NCI-H2171 (cell line): ENCODE measurements around the gene NUDT14.

Experiments used
- DNase-seq: peaks from one replicate; lab custom pipeline; 2025; lab: John Stamatoyannopoulos, UW

Gene NUDT14

DNA sequence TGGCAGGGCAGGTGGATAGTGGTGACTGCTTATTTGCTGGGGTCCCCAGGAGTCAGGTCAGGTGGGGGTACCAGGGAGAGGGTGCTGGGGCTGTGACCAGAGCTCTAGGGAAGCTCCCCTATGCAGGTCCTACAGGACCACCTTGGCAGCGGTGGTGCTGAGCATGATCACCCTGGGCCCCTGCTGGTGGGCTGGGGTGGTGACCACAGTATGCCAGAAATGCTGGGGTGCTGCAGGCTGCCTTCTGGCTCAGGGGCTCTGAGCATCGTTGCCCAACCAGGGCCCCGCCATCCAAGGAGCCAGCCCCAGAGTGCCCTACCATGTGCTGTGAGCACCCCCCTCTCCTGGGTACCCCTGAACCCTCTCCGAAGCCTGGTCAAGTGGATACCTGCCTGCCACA, 17.5 kb upstream of the NUDT14 start:
- no peak for DNase-seq

DNA sequence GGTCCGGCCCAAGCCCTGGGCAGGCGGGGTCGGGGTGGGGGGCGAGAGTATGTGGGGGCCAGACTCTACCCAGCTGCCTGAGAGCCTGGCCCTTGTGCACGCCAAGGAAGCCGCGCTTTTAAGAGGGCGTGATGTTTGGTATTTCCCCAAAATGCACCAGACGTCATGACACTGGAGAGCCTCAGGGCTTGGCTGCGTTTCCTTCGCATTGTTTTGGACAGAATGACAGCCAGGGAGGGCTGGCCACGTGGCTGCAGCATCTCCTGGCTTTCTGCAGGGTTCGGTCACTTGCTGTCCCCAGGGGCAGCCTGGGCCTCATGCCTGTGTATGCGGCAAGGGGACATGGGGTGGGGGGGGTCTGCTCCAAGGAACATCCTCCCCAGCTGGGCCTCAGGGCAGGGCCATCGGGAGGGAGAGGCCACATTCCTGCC, 16.1 kb upstream of the NUDT14 start:
- no peak for DNase-seq

DNA sequence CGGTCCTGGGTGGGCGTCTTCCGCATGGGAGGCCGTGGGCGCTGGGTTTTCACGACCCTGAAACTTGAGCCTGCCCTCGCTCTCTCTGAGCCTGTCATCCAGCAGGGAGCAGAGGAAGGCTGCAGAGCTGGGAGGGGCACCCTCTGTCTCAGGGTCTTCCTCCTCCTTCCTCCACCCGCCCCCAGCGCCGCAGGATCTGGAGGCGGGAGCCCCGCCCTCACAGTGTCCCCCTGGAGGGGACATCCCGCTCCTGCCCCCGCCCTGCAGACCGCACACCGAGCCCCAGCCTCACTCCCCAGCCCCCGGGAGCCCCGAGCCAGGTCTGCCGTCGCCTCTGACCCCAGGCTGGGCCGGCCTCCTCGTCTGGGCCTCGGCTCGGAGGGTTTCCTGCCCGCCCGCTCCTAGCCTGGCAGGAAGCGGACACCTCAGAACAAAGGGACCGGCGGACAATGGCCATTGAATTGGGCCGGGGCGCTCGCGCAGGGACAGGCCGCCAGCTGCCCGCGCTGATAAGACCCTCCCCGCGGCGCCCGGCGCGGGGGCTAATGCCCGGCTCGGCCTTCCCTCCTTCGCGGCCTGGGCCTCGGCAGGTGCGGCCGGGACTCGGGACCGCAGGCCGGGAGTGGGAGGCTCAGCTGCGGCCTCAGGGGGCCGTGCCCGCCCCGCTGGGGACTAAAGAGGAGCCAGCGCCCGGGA, 15.3 kb upstream of the NUDT14 start:
- no peak for DNase-seq

DNA sequence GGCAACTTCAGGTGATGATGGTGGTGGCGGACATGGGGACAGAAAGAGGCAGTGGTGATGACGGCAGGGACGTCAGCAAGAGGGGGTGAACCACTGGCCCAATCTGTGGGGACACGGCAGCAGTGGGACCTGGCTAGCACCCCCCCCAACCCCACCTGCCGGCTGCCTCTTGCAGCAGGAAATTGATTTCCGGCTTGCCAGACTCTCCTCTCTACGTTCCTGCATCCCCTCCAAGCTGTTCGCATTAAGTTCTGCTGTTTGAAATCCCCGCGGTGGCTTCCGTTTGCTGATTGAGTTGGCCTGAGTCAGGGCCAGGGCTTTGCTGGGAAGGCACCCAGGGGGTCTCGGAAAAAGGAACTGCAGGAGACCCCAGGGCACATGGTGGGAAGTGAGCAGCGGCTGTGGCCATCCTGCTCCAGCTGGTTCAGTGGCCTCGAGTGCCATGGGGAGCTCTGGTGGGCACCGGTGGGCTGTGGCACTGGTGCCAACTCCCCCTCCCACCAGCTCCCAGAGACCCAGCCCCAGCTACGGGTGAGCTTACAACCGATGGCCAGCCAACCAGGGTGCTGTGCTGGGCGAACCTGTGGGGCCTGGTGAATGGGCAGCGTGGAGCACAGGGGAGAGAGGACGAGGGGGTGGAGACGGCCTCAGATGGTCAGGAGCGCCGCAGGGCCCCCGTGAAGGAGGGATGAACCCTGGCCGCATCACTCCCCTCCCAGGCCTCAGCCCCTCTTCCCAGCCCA, 14.6 kb upstream of the NUDT14 start:
- DNase-seq: no peak

DNA sequence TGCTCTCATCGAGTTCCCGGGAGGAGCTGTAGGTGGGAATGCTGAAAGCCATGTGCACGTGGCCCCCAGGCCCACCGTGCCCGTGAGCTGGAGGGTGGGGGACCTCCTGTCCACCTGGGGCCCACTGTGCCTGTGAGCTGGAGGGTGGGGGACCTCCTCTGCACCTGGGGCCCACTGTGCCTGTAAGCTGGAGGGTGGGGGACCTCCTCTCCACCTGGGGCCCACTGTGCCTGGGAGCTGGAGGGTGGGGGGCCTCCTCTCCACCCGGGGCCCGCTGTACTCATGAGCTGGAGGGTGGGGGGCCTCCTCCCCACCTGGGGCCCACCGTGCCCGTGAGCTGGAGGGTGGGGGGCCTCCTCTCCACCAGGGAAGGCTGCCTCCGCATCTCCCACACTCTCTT, 13.9 kb upstream of the NUDT14 start:
- no peak for DNase-seq

DNA sequence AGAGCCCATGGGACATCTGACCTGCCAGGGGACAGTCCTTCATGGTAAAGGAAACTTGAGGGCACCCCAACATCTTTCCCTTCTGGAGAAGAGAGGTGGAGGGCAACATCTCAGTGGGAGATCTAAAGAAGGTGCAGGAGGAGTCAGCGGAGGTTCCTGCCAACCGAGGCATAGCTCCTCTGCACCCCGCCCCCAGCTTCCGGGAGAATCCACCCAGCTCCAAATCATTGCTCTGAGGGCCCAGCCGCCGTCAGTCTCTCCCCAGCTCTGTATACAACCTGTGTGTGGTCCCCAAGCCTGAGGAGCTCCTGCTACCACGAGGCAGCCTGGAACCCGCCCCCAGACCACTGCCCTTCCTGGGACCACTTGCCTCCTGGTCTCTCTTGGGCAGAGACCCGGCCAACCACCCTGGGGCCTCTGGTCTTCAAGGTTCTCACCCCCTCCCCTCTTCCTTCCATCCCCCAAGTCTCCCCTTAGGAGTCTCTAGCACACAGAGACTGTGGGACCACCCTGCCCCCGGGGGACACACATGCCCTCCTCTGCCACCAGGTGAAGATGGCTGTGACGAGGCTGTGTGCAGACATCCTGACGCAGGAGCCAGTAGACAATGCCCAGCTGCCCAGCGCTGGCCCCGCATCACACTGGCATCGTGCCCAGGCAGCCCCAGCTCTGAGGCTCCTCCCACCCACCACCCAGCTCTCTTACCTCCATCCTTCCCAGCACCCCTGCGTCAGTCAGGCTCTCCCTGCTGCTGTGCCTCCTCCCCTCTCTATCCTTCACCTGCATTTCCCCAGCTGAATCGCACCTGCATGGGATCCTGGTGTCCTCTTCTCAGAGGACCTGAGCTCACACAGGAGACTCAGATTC, 13.0 kb upstream of the NUDT14 start:
- DNase-seq: peak; percentile 32

DNA sequence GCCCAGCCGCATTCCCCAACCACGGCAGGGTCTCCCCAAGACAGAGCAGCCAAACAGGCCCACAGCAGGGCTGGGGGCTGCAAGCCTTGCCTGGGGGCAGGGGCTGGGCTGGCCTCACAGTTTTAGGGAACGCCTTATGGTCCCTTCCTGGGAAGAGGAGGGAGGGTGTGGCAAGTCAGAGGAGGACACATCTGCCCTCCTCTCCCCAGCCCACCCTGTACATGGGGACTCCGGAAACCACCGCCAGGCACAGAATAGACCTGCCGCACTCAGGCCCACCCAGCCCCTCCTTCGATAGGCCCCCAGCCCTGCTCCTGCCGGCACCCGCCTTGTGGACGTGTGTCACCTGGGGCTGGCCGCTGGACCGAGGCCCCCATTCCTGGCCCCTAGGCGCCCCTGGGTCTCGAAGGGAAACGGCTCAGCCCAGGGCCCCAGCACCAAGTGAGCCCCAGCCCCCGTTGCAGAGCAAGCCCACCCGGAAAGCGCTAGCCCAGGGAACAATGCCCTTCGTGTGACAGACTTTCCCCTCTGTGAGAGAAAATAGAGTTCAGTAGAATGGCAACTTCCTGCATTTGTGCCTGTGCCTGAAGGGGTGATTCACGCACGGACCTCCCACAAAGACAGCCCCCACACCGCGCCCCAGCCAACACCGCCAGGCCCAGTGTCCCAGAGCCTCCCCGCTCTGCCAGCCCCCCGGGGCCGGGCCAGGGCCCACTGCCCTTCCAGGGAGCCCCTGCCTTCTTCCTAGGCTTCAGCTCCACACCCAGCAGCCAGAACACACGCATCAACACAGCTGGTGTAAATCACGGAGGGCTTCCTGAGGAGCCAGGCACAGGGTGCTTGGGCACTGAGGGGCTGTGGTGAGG, 12.0 kb upstream of the NUDT14 start:
- DNase-seq: no peak

DNA sequence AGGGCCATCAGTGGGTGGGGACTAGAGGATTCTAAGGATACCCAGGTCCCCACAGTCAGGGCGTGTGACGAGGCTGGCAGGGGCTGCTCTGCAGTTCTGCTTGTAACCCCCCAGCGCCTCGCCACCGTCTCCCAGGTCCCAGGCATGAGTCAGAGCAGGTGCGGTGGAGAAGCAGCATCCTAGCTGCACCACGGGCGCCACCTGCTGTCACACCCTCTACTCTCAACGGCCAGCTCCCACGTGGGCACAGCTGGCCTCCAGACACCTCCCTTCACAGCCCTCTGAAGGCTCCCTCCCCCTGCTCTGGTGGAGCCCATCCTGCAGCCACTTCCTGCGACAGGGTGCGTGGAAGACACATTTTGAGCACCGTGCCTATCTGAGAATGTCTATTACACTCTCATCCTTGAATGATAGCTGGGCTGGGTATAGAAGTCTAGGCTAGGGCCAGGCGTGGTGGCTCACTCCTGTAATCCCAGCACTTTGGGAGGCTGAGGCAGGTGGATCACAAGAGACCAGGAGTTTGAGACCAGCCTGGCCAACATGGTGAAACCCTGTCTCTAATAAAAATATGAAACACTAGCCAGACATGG, 6.9 kb upstream of the NUDT14 start:
- no peak for DNase-seq

DNA sequence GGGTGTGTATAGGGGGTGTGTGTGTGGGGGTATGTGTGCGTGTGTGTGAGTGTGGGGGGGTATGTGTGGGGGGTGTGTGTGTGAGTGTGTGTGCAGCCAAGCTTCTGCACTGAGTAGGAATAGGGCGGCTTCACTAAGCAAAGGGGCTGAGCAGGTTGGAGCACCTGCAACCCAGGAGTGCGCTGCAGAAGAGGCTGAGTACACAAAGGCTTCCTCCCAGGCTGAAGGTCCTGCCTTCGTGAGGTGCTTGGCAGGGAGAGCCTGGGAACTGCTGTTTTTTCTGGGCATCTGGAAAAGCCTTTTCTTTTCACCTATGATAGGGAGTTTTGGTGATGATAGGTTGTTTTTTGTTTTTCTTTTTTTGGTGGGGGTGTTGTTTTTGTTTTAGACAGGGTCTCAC, 6.0 kb upstream of the NUDT14 start:
- no peak for DNase-seq

DNA sequence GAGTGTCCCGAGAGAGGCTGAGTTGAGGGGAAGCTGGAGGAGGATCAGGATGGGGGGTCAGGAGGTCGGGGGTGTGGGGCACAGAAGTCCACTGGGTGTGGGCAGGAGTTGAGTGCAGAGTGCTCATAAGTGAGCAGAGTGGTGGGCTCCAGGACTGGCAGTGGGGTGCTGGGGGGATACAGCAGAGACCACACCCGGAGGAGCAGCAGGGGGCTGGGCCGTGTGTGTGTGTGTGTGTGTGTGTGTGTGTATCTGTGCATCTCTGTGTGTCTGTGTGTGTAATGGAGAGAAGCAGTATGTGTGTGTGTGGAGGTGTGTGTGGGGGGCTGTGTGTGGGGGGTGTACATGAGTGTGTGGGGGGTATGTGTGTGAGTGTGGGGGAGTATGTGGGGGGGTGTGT, 4.9 kb upstream of the NUDT14 start:
- DNase-seq: no peak

DNA sequence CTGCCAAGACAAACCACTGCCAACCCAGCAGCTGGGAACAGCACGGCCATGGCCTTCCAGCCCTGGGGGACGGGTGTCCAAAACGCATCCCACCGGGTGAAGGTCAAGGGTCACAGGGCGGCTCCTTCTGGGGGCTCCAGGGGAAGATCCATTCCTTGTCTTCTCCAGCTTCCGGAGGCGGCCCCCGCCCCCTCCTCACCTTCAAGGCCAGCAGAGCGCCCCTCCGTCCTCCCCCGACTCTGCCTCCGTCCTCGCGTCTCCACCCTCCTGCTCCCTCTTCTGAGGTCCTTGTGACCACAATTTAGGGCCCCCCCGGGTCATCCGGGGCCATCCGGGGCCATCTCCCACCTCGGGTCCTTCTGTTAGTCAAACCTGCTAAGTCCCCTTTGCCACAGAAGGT, 3.9 kb upstream of the NUDT14 start:
- no peak for DNase-seq

DNA sequence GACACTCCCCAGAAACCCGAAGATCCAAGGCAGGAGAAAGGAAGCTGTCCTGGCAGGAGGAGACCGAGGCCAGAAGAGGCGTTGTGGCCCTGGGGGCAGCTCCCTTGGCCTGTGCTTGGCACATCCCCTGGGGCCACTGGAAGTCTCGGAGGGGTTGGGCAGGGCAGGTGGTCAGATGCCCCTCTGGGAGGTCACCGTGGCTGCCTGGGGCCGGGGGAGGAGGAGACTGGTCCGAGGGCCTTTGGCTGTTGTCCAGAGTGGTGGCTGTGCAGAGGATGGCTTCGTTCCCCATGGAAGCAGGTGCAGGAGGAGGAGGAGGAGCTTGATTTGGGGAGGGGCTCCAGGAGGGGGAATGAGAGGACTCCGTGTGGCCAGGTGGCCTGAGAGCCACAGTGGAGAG, 3.3 kb upstream of the NUDT14 start:
- DNase-seq: no peak

DNA sequence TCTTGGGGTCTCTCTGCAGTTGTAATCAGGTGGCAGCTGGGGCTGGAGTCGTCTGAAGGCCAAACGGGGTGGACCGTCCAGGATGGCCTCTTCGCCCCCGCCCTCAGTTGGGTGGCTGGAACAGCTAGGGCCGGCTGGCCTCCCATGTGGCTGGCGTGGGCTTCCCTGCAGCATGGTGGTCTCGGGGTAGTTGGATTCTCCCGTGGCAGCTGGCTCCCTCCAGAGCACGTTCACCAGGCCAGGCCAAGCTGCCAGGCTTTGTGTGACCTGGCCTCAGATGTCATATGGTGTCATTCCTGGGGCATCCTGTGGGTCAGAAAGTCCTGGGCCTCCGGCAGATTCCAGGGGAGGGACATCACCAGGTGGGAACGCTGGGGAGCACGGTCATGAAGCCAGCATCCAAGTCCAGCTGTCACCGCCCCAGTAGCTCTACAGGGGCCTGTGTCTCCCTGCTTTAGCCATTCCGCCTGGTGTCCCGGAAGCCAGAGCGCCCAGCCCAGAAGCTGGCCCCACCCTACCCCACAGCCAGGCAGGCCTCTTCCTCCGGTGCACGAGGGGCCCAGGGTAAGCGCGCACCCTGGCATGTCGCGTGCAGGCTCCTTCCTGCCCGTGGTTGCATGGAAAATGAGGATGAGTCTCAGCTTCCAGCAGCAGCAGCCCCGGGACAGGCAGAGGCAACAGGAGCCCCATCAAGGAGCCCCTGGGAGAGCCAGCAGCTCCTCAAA, 1.3 kb upstream of the NUDT14 start:
- no peak for DNase-seq

DNA sequence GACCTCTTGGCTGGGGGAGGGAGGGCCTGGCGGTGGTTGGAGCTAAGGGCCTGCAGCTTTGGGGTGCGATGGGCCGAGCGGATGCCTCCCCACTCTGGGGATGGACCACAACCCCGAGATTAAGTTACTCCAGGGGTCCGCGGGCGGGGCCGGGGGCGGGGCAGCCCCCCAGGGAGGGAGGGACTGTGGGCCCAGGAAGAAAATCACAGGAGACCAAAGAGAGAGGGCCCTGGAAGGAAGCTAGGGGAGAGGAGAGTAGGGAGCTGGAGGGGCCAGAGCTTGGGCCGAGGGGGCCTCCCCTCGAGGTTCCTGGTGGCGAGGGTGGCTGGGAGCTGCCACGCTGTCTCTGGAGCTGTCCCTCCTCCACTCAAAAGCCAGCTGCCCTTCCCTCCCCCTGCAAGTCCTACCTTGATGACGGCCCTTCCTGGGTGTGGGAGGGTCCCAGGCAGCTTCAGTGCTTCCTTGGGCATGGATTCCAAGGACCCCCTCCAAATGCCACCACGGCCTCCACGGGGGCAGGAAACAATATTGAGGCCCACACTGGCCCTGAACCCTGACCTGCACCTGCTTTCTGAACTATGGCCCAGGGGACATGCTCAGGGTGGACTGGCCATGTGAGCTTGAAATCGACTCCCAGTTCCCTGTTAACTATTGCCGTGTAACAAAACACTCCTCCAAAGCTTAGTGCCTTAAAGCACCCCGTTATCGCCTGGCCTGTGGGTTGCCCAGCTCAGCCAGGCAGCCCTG, 610 bp upstream of the NUDT14 start:
- no peak for DNase-seq

DNA sequence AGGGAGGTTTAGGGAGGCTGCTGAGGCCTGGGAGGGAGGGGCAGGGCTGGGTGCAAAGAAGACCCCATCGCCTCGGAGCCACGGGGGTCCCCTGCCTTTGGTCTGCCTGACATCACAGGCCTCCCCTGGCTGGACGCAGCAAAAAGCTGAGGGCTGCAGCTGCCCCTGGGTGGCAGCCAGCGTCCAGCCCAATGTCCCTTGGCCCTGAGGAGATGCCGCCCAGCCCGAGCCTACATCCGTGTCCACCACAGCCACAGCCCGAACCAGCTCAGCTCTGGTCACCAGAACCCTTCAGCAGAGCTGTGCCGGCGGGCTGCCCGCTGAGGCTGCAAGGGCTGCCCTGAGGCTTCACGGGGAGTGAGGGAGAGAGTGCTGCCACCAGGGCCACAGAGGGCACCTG, 1.9 kb downstream of the NUDT14 start:
- DNase-seq: no peak

DNA sequence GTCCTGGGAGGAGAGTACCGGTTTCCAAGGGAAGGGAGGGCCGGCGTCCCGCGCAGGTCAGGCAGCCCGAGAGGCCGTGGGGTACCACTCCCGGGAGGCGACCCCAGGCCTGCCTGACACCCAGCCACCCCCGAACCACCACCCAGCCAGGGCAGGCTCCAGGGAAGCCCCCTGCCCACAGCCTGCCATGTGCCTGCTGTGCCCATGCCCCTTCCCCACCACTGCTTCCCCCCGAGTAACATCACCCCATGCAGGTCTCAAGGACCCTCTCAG, 2.3 kb downstream of the NUDT14 start:
- DNase-seq: no peak

DNA sequence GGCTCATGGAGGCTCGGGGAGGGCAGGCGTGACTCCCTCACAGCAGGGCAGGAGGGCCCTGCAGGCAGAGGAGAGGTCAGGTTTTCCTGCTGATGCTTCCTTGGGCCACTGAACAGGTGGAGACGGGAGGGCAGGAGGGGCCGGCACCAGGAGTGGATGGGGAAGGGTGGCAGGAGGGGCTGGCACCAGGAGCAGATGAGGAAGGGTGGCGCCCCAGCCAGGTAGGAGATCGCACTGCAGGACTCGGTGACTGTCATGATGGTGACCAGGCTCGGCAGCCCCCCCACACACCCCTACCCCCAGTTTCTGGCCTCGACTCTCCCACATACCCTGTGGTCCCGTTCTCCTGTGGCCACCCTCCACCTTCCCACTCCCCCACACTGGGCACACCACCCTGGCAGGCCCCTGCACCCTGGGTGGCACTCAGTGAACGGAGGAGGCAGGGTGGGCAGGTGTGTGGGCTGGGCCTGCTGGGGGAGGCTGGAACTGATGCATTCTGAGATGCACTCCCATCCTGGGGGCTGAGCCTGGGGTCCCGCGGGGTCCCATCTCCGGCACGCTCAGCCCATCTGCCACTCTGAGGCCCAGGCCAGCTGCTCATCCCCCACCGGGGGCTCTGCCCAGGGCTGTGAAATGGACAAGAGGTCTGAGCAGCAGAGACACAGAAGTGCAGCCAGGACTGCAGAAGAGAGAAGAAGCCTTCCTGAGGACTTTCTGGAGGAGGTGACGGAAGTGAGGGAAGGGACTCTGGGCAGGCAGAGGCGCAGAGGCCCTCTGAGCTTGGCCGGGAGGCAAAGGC, 2.8 kb downstream of the NUDT14 start:
- DNase-seq: no peak

DNA sequence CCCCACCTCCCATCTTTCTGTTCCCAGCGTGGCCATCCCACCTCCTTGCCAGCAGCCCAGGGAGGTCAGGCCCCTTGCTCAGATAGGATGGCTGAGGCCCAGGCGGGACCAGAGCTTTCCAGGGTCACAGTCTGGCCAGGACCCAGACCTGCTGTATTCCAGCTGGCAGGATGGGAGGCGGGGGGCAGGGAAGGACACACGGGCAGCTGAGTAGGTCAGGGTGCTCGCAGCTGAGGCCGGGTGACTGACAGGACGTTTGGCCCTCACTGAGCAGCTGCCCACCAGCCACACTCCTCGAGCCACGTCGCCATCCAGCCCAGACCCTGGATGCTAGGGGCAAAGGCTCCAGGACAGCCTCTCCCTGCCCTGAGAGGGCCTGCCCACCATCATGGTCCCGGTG, 4.0 kb downstream of the NUDT14 start:
- DNase-seq: no peak

DNA sequence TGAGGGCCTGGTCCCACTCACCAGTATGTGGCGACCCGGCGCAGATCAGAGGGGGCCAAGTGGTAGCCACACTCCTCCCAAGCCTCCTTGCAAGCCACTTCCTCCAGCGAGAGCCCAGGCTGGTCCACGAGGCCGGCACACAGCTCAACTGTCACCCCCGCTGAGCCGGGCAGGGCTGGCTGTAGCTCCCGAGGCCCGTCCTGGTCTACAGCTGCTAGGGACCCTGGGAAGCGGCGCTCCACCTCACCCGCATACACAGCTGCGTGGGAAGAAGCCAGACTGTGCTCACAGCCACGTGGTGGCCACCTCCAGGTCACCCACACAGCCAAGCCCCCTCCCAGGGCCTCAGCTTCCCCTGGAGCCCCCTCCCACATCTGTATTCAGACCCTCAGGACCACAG, 4.6 kb downstream of the NUDT14 start:
- DNase-seq: no peak
